ENCODE results near the gene CDV3. TPM values are rescaled to one million over a fixed set of nuclear protein-coding genes. Genes with fewer than 3 reads are reported as not detected.
"Not testable (repeated sequence)": the region's sequence is repeated elsewhere in the genome, so short reads cannot be mapped to it uniquely, and the experiment has no call there.

CDV3 gene
- total and polyA plus RNA-seq, 10 donors, result 68.1 to 253 (median 206) TPM

- DNase-seq, result no peak
- Histone ChIP-seq H3K9me3 (peaks cover 0 to 16% (median 8%) of the 10 kb centered on the region in 8 donors), H3K4me3 (no peak overlapping the region), H3K36me3 (no peaks in the 10 kb centered on the region), H3K27ac (no peak overlapping the region), H3K27me3 (replicated peaks in 1 of 7) (no peaks in the 10 kb centered on the region), H3K4me1 (peaks cover 0 to 31% (median 23%) of the 10 kb centered on the region in 6 donors)
- intact Hi-C loops (cut with DNase I; ENCODE audit: low total_unique reads), result no loop called here
- WGBS, 5 donors, result 87 to 97% (median 92%) methylated on average over 2 of the region's 2 CpGs
- TF ChIP-seq POLR2AphosphoS5 (IDR thresholded peaks at IDR 0.05), result no peak
- no peak for TF ChIP-seq POLR2A (IDR thresholded peaks at IDR 0.05)
- no peak for TF ChIP-seq CTCF (IDR thresholded peaks at IDR 0.05 in 8 of 11, conservative IDR thresholded peaks at IDR 0.05 in 3 of 11)
Observed at GRCh38 chr3:133538154-133538553, 35.3 kb upstream of the CDV3 start.

GRCh38 chr3:133540896-133541674 is 32.4 kb upstream of the CDV3 start:
- H3K4me1 ChIP-seq, result peaks cover 0 to 25% (median 16%) of the 10 kb centered on the region in 6 donors
- DNase-seq, result no peak
- 35 to 54% (median 44%) methylated on average over 2 of the region's 2 CpGs for WGBS, 5 donors
- intact Hi-C loops (cut with DNase I; ENCODE audit: low total_unique reads), result no loop called here
- H3K4me3 ChIP-seq, result no peak overlapping the region
- peaks cover 0 to 16% (median 8%) of the 10 kb centered on the region in 8 donors for H3K9me3 ChIP-seq
- no peaks in the 10 kb centered on the region for H3K27me3 ChIP-seq (replicated peaks in 1 of 7)
- TF ChIP-seq POLR2A (IDR thresholded peaks at IDR 0.05), result no peak
- no peak for TF ChIP-seq CTCF (IDR thresholded peaks at IDR 0.05 in 8 of 11, conservative IDR thresholded peaks at IDR 0.05 in 3 of 11)
- no peak for TF ChIP-seq POLR2AphosphoS5 (IDR thresholded peaks at IDR 0.05)
- H3K27ac ChIP-seq, result peak overlapping the region in 7 of 8 donors; percentile 48 to 70 (median 56)
- H3K36me3 ChIP-seq, result no peaks in the 10 kb centered on the region

- Histone ChIP-seq H3K27ac (peak overlapping the region in 3 of 8 donors; percentile 26 to 31 (median 29)), H3K4me1 (peaks cover 0 to 19% (median 6%) of the 10 kb centered on the region in 6 donors), H3K27me3 (replicated peaks in 1 of 7) (no peaks in the 10 kb centered on the region), H3K36me3 (no peaks in the 10 kb centered on the region), H3K4me3 (no peak overlapping the region), H3K9me3 (peaks cover 0 to 16% (median 8%) of the 10 kb centered on the region in 8 donors)
- intact Hi-C loops (cut with DNase I; ENCODE audit: low total_unique reads), result no loop called here
- no peak for DNase-seq
- WGBS, 5 donors, result 71 to 89% (median 85%) methylated on average over 7 of the region's 7 CpGs
- TF ChIP-seq POLR2A (IDR thresholded peaks at IDR 0.05) (no peak), CTCF (IDR thresholded peaks at IDR 0.05 in 8 of 11, conservative IDR thresholded peaks at IDR 0.05 in 3 of 11) (no peak), POLR2AphosphoS5 (IDR thresholded peaks at IDR 0.05) (no peak)
Observed at GRCh38 chr3:133542871-133543270, 30.6 kb upstream of the CDV3 start.

- H3K27ac ChIP-seq; DNase-seq; H3K27me3 ChIP-seq (replicated peaks in 1 of 7); H3K36me3 ChIP-seq; H3K9me3 ChIP-seq; H3K4me3 ChIP-seq; intact Hi-C loops (cut with DNase I; ENCODE audit: low total_unique reads): not testable (repeated sequence)
- 76 to 90% (median 87%) methylated on average over 2 of the region's 2 CpGs for WGBS, 5 donors
- H3K4me1 ChIP-seq, result peaks cover 0 to 33% (median 13%) of the 10 kb centered on the region in 6 donors
Observed at GRCh38 chr3:133544983-133545382, 28.5 kb upstream of the CDV3 start.

Data from spleen (tissue), 11 donors.